SKM-1 treated with dmso at 0.1 percent for 144 hours (cell line): ENCODE results near the gene ATOH1.

ENCODE experiments used
- DNase-seq: peaks from one replicate; lab custom pipeline; 2025; ENCODE audit not compliant: unreplicated experiment; lab: John Stamatoyannopoulos, UW

ATOH1 gene

DNA sequence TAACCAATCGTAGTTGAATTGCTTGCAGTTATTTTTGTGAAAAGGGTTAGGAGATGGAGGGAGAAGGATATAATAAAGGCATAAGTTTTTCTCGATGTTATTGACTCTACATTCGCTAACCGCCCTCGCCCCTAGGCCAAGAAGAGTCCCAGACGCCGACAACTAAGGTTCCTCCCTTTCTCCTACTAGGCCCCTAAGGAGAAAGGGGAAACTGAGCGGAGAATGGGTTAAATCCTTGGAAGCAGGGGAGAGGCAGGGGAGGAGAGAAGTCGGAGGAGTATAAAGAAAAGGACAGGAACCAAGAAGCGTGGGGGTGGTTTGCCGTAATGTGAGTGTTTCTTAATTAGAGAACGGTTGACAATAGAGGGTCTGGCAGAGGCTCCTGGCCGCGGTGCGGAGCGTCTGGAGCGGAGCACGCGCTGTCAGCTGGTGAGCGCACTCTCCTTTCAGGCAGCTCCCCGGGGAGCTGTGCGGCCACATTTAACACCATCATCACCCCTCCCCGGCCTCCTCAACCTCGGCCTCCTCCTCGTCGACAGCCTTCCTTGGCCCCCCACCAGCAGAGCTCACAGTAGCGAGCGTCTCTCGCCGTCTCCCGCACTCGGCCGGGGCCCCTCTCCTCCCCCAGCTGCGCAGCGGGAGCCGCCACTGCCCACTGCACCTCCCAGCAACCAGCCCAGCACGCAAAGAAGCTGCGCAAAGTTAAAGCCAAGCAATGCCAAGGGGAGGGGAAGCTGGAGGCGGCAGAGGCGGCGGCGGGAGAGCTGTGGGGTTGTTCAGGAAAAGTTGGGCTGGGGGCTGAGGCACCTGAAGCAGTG, 5.9 kb downstream of the ATOH1 start:
- DNase-seq, result no peak

GRCh38 chr4:93835929-93836328, 7.4 kb downstream of the ATOH1 start:
- DNase-seq, result no peak

GRCh38 chr4:93839704-93840103, 11.2 kb downstream of the ATOH1 start:
- DNase-seq, result no peak

GRCh38 chr4:93841803-93842345, 13.3 kb downstream of the ATOH1 start:
- DNase-seq, result no peak

- DNase-seq, result no peak
Observed at GRCh38 chr4:93842601-93843252, 14.2 kb downstream of the ATOH1 start.

GRCh38 chr4:93843772-93844171, 15.2 kb downstream of the ATOH1 start:
- DNase-seq, result no peak

DNA sequence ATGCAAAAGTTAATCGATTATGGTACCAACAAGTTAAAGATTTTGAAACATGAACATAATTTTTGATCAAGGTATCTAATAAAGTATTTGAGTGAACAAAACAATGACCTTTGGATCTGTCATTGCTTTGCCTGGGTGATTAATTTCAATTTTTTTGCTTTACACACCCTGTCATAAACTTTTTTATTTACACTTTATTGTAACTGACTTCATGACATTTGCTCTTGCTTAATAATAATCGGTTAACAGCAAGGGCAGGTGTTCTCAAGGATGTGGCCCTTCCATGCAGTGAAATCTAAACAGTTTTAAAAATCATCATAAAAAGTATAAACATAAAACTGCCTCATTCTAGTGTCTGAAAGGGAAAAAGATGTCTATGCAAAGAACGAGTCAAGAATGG, 24.1 kb downstream of the ATOH1 start:
- no peak for DNase-seq

DNA sequence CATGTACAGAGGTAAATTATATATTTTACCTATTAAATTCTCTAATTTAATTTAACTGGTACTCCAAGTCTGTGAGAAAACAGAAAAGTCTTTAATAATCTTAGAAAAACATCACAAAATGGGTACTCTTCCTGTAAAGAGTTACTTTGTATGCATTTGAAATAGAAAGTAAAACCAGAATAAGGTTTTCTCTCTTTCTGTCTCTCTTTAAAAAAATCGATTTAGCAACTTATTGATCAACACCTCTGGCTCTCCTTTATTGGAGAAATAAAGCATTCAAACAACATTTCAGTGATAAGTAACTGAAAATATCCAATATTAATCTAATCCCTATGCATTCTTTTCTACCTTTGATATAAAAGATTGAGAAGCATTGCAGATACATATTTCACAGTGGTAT, 27.4 kb downstream of the ATOH1 start:
- no peak for DNase-seq

DNA sequence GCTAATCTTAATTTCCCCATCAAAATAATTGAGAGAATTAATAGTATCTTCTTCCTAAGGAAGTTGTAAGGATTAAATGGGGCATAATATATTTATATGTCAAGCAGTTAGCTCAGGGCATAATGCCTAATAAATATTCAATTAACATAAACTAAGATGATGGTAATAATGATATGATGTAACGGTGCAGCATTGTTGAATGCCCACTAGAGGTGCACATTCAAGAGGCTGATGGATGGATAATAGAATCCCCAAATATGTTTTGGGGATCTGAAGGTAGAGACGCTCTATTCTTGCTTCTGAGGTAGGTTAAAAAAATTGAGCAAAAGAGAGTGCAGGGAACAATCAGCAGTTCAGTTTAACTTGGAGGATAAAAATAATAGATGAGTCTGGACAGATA, 37.1 kb downstream of the ATOH1 start:
- no peak for DNase-seq

DNA sequence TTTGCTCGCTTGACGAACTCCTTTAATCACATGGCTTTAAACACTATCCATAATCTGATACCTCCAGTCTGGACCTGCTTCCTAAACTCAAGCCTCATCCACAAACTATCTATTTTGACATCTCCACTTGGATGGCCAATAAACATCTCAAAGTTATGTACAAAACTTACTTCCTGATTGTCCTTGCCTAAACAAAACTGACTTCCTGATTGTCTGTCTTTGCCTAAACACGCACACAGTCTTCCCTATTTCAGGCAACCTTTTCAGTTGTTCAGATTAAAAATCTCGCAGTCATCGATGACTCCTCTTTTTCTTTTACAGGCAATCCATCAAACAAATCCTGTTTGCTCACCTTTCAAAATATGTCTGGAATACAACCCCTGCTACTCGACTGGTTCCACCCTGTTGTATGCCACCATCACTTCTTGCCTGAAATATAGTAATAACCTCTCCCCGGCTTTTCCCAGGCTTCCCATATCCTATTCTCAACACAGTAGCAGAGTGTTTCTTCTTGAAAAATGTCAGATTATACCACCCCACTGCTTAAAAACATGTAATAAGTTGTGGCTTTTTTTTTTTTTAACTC, 39.0 kb downstream of the ATOH1 start:
- DNase-seq, result no peak

DNA sequence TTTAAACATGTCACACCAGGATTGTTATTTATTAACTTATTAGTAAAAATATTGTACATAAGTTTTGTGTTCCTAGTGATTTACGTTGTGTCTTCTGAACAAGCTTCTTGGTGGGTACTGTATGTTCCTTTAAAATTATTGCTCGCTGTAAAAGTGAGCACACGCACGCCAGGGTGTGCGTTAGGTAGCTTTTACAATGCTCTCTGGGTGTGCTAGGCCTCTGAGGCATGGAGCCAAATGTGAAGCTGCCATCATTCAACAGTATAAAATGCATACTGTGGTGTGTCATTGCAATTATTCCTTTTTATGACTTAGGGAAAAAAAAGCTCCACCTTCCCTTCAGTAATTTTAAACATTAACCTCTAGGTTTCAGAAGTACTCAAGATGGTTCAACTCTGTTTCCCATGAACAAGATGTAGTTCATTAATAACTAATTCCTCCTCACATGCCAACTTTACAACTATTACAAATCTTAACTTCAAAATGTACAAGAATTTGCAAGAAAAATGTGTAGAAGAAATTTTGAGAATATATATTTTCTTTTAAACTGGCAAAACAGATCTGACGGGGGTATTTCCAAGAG, 42.4 kb downstream of the ATOH1 start:
- DNase-seq, result no peak

DNA sequence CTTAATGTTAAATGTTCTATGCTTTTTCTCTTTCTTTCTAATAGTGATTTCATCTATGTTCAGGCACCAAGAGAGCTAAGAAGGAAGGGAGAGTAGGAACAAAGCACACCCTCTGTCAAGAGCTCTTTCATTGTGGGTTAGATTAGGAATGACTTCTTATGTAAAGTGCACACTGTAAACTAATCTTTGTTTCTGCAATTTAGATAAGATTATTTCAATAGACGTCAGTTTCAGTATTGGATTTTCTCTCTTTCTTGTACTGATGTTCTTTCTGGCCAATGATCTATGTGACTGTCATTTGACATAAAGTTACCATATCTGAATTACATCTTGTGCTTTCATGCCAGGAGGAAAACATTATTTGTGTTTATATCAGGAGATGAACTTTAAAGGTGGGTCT, 48.2 kb downstream of the ATOH1 start:
- no peak for DNase-seq

- DNase-seq, result no peak
Observed at GRCh38 chr4:93878566-93878965, 50.0 kb downstream of the ATOH1 start.

GRCh38 chr4:93879919-93880318, 51.4 kb downstream of the ATOH1 start:
- no peak for DNase-seq
